CMK (cell line): ENCODE measurements around the gene EEF1A2.

Source experiments
- DNase-seq: peaks from one replicate; pipeline ENCODE4 v3.0.0-alpha.2; 2010; ENCODE audit warnings: low read depth

Gene EEF1A2

DNA sequence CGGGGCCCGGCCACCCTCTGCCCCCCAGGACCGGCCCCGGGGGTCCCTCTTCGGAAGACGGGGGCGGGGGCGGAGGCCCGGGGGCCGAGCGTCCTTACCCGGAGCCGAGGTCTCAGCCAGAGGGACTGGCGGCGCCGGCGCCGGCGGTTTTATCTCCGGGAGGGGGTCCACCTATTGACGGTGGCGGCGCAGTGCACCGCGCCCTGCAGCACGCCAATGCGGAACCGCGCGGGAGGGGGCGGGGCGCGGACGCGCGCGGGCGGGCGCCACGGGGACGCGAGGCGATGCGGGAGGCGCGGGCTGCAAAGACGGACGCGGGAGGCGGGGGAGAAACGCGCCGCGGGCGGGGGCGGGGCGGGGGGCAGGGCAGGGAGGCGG lies at the start of gene EEF1A2:
TSS of gene EEF1A2 (minus strand) at position 124 of the 378 bp plus-strand sequence. CDS start 1,320 bp downstream, outside the sequence.
- no peak for DNase-seq

DNA sequence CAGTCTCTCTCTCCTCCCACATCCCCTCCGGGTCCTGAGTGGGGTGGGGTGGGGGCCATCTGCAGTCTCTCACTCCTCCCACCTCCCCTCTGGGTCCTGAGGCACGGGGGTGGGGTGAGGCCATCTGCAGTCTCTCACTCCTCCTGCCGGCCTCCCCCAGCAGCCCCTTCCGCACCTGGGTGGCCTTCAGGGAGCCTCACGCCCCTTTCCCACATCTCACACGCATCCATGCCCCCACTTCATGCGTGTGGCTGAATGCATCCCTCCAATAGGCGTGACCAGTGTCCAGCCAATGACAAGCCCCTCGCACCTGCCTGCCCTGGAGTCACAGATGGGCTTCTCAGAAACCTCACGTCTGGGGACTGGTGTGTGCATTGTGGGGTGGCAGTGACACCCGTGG lies 49.7 kb upstream of the EEF1A2 start:
- DNase-seq: no peak

- DNase-seq: no peak
Observed at GRCh38 chr20:63547725-63548480, 49.0 kb upstream of the EEF1A2 start, which contains the start of gene SRMS. TSS of gene SRMS (minus strand) at chr20:63547749. CDS start at chr20:63547463, 286 bp downstream.

- no peak for DNase-seq
Observed at GRCh38 chr20:63546956-63547724, 48.3 kb upstream of the EEF1A2 start.

DNA sequence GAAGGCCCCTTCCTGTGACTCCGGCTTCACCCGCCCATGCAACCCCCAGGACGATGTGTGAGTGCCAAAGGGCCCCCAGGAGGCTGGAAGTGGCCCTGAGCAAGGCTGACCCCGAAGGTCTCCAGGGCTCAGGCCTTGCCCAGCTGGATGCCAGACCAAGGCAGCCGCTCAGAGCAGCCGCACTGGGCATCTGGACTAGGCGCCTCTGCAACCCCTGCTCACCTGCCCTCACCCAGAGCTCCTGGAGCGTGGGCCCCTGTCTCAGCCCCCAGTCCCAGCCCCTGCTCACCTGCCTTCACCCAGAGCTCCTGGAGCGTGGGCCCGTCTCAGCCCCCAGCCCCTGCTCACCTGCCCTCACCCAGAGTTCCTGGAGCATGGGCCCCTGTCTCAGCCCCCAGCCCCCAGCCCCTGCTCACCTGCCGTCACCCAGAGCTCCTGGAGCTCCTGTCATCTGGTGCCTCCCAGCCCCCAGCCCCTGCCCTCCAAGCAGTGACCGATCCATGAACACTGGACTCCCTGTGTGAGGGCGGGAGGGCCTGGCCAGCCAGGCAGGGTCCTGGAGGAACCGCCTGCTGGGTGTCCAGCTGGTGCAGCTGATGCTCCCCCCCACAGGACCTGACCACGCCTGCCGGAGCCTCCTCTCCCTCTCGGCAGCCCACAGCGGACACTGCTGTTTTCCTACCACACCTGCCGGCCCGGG lies 47.5 kb upstream of the EEF1A2 start:
- DNase-seq: no peak

GRCh38 chr20:63545814-63546213 lies 46.9 kb upstream of the EEF1A2 start:
- no peak for DNase-seq

DNA sequence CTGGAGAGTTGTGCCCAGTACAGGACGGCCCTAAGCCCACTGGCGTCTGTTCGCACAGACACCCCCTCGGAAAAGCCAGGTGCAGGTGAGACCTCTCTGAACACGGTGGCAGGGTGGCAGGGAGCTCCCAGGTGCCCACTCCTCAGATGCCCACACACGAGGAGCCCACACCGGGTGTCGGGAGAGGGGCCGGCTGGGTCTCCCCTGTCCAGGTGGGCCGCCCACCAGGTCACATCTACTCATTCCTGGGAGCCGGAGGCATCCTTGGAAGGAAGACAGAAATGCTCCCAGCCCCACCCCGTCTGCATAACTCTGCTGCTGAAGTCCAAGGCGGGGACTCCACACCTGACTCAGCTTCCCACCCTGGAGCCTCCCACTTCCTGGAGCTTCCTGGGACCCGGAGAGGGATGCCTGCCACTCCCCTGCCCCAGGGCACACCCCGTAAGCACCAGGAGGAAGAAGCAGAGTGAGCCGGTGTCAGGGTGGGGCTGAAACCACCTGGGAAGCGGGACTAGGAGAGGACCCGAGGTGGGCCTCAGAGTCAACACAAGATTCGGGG lies 46.2 kb upstream of the EEF1A2 start:
- DNase-seq: no peak

- no peak for DNase-seq
Observed at GRCh38 chr20:63544241-63544957, 45.5 kb upstream of the EEF1A2 start.

GRCh38 chr20:63543733-63544132 lies 44.9 kb upstream of the EEF1A2 start:
- no peak for DNase-seq

DNA sequence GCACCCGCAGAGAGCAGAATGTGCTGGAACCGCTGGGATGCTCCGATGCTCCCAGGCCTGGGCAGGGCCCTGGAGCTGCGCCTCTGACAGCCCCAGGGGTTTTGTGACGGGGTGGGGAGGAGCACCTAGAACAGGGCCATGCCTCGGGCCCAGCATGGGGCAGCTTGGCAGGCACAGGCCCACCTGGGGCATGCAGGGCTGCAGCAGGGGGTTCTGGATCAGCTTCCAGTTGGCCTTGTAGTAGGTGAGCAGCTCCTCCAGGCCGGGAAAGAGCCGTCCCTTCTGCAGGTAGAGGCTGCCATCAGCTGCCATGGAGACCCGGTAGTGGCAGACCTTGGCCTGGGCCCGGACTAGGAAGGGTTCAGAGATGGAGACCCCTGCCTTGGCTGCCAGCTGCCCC lies 44.2 kb upstream of the EEF1A2 start:
- DNase-seq: no peak

DNA sequence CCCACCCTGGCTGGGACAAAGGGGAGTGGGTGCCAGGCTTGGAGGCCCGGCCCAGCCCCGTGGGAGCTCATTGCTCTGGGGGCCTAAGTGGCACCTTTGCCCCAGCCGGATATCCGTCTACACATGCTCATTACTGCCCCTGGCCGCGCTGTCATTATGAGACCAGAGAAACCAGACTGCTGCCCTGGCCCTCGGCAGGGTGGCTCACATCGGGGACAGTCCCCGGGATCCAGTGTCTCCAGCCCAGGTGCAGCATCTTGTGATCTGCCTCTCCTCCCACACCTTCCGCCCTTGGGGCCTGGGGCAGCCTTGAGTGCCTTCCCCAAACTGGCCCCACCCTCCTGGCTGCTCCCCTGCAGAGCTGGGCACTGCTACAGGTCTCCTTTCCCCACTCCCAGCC lies 43.8 kb upstream of the EEF1A2 start:
- no peak for DNase-seq

- no peak for DNase-seq
Observed at GRCh38 chr20:63542031-63542559, 43.2 kb upstream of the EEF1A2 start.

DNA sequence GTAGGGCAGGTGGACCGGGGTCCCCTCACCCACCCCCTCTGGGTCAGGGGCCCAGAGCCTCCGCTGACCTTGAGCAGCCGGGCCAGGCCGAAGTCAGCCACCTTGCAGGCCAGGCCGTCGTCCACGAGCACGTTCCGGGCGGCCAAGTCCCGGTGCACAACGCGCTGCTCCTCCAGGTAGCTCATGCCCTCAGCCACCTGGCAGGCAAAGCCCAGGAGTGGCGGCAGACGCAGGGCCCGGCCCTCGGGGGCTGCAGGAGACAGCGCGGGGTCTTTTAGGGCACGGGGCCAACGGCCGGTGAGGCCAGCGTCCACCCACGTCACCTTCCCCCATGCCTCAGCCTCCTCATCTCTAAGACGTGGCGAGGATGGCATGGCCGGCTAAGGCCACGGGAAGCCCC lies 42.5 kb upstream of the EEF1A2 start:
- no peak for DNase-seq

- no peak for DNase-seq
Observed at GRCh38 chr20:63540417-63541186, 41.7 kb upstream of the EEF1A2 start.

DNA sequence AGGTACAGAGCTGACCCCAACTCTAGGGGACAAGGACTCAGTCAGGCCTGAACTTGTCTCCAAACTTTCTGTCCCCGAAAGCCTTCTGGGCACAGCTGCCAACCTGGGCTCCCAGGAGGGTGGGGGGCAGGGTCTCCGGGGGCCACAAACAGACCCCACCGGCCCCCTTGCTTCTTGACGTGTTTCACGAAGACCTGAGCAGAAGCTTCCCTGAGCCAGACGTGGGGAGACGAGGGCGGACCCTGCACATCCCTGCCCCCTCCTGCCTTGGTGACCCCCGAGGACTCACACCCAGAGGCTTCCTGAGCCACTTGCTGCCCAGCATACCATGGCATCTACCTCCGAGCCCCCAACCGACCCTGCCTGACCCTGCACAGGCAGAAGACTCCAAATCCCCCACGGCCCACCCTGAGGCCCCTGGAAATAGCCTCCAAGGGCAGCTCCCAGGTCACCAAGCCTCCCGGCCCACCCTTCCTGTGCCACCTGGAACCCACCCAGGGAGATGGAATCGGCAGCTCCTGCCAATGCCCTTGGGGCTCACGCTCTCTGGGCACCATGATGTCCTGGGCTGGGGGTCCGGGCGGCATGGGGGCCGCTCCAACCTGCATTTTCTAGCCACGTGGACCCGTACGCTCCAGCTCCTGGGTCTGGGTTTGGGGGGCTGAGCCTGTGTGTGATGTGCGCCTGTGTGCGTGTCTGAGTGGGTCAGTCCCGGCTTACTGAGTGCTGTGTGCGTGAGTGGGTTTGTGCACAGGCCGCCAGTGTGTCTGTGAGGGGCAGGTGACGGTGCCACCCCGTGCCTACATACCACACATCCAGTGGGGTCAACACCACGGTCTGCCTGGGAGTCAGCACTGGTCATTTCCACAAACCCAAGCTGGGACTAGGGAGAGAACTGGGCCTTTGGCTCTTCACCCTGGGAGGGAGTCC lies 40.8 kb upstream of the EEF1A2 start:
- DNase-seq: no peak

- DNase-seq: no peak
Observed at GRCh38 chr20:63539092-63539430, 40.2 kb upstream of the EEF1A2 start.

DNA sequence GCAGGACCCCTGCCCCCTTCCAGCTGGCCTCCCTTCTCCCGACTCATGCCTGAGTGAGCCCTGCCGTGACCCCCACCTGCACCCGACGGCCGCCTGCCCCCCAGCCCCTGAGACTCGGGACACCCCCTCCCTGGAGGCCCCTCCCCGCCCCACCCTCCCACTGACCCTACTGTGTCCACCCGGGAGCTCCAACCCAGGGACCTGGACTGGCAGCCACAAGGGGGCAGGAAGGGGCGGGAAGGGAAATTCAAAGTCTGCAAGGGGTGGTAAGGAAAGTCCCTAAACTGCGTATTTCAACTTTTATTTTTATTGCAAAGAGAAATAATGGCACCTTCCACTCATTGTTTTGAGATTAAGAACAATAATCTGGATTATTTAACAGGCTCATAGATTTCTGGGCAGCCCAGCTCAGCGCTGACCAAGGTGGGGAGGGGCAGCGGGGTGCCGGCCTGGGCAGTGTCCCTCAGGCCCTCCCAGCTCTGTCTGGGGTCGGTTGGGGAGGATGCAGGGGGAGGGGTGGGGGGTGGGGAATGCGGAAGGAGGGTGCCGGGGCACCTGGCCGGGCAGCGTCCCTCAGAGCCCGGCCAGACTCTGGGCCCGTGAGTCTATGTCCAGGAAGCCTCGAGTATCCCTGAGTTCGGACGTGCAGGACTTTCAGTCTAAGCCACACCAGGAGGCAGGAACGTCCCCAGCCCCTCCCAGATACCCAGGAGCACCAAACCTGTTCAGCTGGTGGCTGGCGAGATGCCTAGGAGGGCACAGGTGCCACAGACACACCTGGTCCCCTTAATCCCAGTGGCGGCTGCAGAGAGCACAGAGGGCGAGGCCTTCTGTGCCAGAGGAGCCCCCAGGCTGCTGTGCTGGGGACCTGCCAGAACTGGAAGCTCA lies 39.6 kb upstream of the EEF1A2 start:
- no peak for DNase-seq

DNA sequence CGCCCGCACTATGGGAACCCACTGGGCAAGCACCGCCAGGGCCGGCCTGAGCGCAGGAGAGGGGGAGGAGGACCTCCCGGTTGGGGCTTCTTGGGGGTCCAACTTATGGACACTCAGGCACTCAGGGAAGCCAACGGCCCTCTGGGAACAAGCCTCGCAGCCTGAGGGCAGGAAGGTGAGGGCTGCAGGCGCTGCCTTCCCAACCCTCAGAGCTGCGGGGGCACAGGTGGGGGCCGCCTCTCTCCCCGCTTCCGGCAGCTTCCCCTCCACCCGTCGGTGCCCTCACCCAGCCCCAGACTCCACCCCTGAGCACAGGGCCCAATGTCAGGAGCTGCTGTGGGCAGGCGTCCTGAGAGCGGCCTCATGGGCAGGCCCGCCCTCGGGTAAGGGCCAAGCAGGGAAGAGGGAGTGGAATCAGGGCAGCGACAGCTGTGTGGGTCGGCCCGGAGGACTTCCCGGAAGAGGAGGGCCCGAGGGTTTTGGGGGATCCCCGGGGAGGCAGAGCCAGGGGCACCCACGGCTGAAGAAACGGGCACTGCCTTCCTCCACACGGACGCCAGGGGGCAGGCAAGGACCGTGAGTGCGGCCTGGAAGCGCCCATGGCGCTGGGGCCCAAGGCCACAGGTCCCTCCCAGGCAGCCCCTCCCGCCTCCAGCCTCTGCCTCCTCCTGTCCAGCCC lies 38.8 kb upstream of the EEF1A2 start:
- DNase-seq: peak; percentile 98
